Endodermal cell (in vitro differentiated cells): Measurements from ENCODE around the gene CISH. TPM values are rescaled to one million over a fixed set of nuclear protein-coding genes. Genes with fewer than 3 reads are reported as not detected.

Experiments
- DNase-seq: peaks from one replicate; pipeline ENCODE4 v3.0.0-alpha.2; 2017
- H3K27ac ChIP-seq: 2 replicates; pipeline ENCODE4 v1.5.1; 2013; ENCODE audit warnings: mild to moderate bottlenecking, low read depth, low read length, moderate library complexity
- H3K27me3 ChIP-seq: 2 replicates; pipeline ENCODE4 v1.6.1; 2013; ENCODE audit warnings: mild to moderate bottlenecking, low read length, moderate library complexity; ENCODE audit not compliant: insufficient read depth, control insufficient read depth, poor library complexity, severe bottlenecking
- H3K36me3 ChIP-seq: 2 replicates; pipeline ENCODE4 v1.7.0; 2013; ENCODE audit warnings: mild to moderate bottlenecking, low read length, moderate library complexity; ENCODE audit not compliant: control insufficient read depth, insufficient read depth
- H3K4me1 ChIP-seq: one replicate; pipeline ENCODE4 v1.7.0; 2013; ENCODE audit warnings: low read length; ENCODE audit not compliant: control insufficient read depth, insufficient read depth
- H3K4me3 ChIP-seq: 2 replicates; pipeline ENCODE4 v1.5.1; 2013; ENCODE audit warnings: mild to moderate bottlenecking, low read length, moderate library complexity
- H3K9ac ChIP-seq: 2 replicates; pipeline ENCODE4 v1.6.1; 2013; ENCODE audit warnings: mild to moderate bottlenecking, low read length, moderate library complexity; ENCODE audit not compliant: poor library complexity, severe bottlenecking; ENCODE audit errors: extremely low read depth
- H3K9me3 ChIP-seq: 2 replicates; pipeline ENCODE4 v1.6.1; 2013; ENCODE audit warnings: mild to moderate bottlenecking, low read length, moderate library complexity; ENCODE audit not compliant: control insufficient read depth
- H3K27ac Mint-ChIP-seq: 2 replicates; pipeline ENCODE4 v1.8.0; 2020; ENCODE audit warnings: mixed read lengths
- H3K27me3 Mint-ChIP-seq: 2 replicates; pipeline ENCODE4 v1.8.0; 2021; ENCODE audit warnings: mild to moderate bottlenecking, mixed read lengths; ENCODE audit not compliant: insufficient read depth
- H3K36me3 Mint-ChIP-seq: 2 replicates; pipeline ENCODE4 v1.8.0; 2020; ENCODE audit warnings: low read depth, mixed read lengths
- H3K4me1 Mint-ChIP-seq: 2 replicates; pipeline ENCODE4 v1.8.0; 2020; ENCODE audit warnings: mixed read lengths
- H3K4me3 Mint-ChIP-seq: 2 replicates; pipeline ENCODE4 v1.8.0; 2020; ENCODE audit warnings: mild to moderate bottlenecking, moderate library complexity, mixed read lengths
- H3K9me3 Mint-ChIP-seq: 2 replicates; pipeline ENCODE4 v1.8.0; 2020; ENCODE audit warnings: mild to moderate bottlenecking, mixed read lengths
- CTCF ChIP-seq: fragments of 200-600 bp; sonication (generic); conservative IDR thresholded peaks from 2 replicates; pipeline ENCODE4 v1.5.0; 2021; ENCODE audit warnings: antibody characterized with exemption, mild to moderate bottlenecking
- WGBS, 2 experiments: methylation state at CpG; one replicate each; pipeline versions ENCODE4 v1.1.5 to v1.1.7; 2013; ENCODE audit warnings: missing lambda C conversion rate in 2 of 2, mixed read lengths in 1 of 2; ENCODE audit not compliant: insufficient coverage in 1 of 2, insufficient read length in 1 of 2; 5-methylcytosine and 5-hydroxymethylcytosine counted together
- total RNA-seq, 2 donors: library from RNA; stranded (reverse); fragmentation: NEBNext Ultra II Directional in 1 of 2; extraction: Animal tissue kit (Norgen Biotek cat#: 25700) in 1 of 2; gene quantifications; 2 replicates in 1 of 2; 3 replicates in 1 of 2; pipeline ENCODE4 v1.2.1, GENCODE V29; 2021

The CISH gene
- total RNA-seq, 2 donors from 2014 or later: 1.2 to 2.0 TPM

GRCh38 chr3:50577348-50577747, 34.2 kb downstream of the CISH start:
- no peaks in the 10 kb centered on the region for H3K27me3 ChIP-seq
- no peaks in the 10 kb centered on the region for H3K4me1 ChIP-seq
- H3K36me3 ChIP-seq: peaks cover 23% of the 10 kb centered on the region
- H3K4me3 ChIP-seq: no peak overlapping the region
- no peak for TF ChIP-seq CTCF
- no peak overlapping the region for H3K27ac ChIP-seq
- Mint-ChIP-seq H3K4me1 (no peaks in the 10 kb centered on the region), H3K27me3 (no peaks in the 10 kb centered on the region), H3K27ac (no peak overlapping the region), H3K4me3 (no peak overlapping the region), H3K36me3 (peaks cover 6% of the 10 kb centered on the region), H3K9me3 (no peaks in the 10 kb centered on the region)
- H3K9me3 ChIP-seq: no peaks in the 10 kb centered on the region
- no peak for DNase-seq
- H3K9ac ChIP-seq: no peak overlapping the region
- 87% methylated on average over 2 of the region's 2 CpGs; no CpG with 5 or more reads in 1 of the 2 experiments for WGBS, 2 experiments

GRCh38 chr3:50575372-50575771, 36.2 kb downstream of the CISH start:
- Mint-ChIP-seq H3K27me3 (no peaks in the 10 kb centered on the region), H3K36me3 (peaks cover 4% of the 10 kb centered on the region), H3K9me3 (no peaks in the 10 kb centered on the region), H3K4me3 (no peak overlapping the region), H3K27ac (no peak overlapping the region), H3K4me1 (no peaks in the 10 kb centered on the region)
- DNase-seq: no peak
- no peaks in the 10 kb centered on the region for H3K4me1 ChIP-seq
- H3K4me3 ChIP-seq: no peak overlapping the region
- no peaks in the 10 kb centered on the region for H3K9me3 ChIP-seq
- no peaks in the 10 kb centered on the region for H3K27me3 ChIP-seq
- H3K9ac ChIP-seq: no peak overlapping the region
- peaks cover 12% of the 10 kb centered on the region for H3K36me3 ChIP-seq
- no peak for TF ChIP-seq CTCF
- 93 to 97% methylated on average over 6 of the region's 6 CpGs for WGBS, 2 experiments
- H3K27ac ChIP-seq: no peak overlapping the region

GRCh38 chr3:50574444-50574831, 37.1 kb downstream of the CISH start:
- H3K36me3 ChIP-seq: peaks cover 12% of the 10 kb centered on the region
- H3K9ac ChIP-seq: no peak overlapping the region
- H3K36me3 Mint-ChIP-seq: peaks cover 4% of the 10 kb centered on the region
- H3K27ac Mint-ChIP-seq: no peak overlapping the region
- H3K4me1 Mint-ChIP-seq: peaks cover 2% of the 10 kb centered on the region
- DNase-seq: no peak
- H3K27ac ChIP-seq: no peak overlapping the region
- WGBS, 2 experiments: 89% methylated on average over 1 of the region's 1 CpG; no CpG with 5 or more reads in 1 of the 2 experiments
- H3K27me3 ChIP-seq: no peaks in the 10 kb centered on the region
- H3K9me3 Mint-ChIP-seq: no peaks in the 10 kb centered on the region
- no peak overlapping the region for H3K4me3 ChIP-seq
- no peaks in the 10 kb centered on the region for H3K27me3 Mint-ChIP-seq
- no peaks in the 10 kb centered on the region for H3K4me1 ChIP-seq
- no peak overlapping the region for H3K4me3 Mint-ChIP-seq
- TF ChIP-seq CTCF: no peak
- H3K9me3 ChIP-seq: no peaks in the 10 kb centered on the region
